GM23248 (cell line): ENCODE data around the gene RASA2. TPM values are rescaled to one million over a fixed set of nuclear protein-coding genes. Genes with fewer than 3 reads are reported as not detected.

Source experiments
- DNase-seq: peaks from one replicate; pipeline ENCODE4 v3.0.0-alpha.2; 2015
- H2AFZ ChIP-seq: fragments of 200-600 bp; sonication (generic); 2 replicates; pipeline ENCODE4 v1.6.1; 2016; ENCODE audit warnings: antibody characterized with exemption
- H3F3A ChIP-seq: fragments of 200-600 bp; sonication (generic); 2 replicates; pipeline ENCODE4 v1.6.1; 2016; ENCODE audit warnings: mild to moderate bottlenecking, antibody characterized with exemption, mixed run types; ENCODE audit not compliant: insufficient read depth
- H3K27ac ChIP-seq: fragments of 200-600 bp; sonication (generic); 2 replicates; pipeline ENCODE4 v1.5.1; 2016; ENCODE audit warnings: mild to moderate bottlenecking
- H3K27me3 ChIP-seq: fragments of 200-600 bp; sonication (generic); replicated peaks from 2 replicates; pipeline ENCODE4 v1.6.1; 2016; ENCODE audit warnings: mild to moderate bottlenecking; ENCODE audit not compliant: insufficient read depth
- H3K36me3 ChIP-seq: fragments of 200-600 bp; sonication (generic); 2 replicates; pipeline ENCODE4 v1.6.1; 2016; ENCODE audit warnings: low read depth, mild to moderate bottlenecking
- H3K4me1 ChIP-seq: fragments of 200-600 bp; sonication (generic); 2 replicates; pipeline ENCODE4 v1.6.1; 2016; ENCODE audit warnings: mild to moderate bottlenecking; ENCODE audit not compliant: insufficient read depth
- H3K4me2 ChIP-seq: fragments of 200-600 bp; sonication (generic); one replicate; pipeline ENCODE4 v1.6.1; 2016; ENCODE audit warnings: mild to moderate bottlenecking; ENCODE audit not compliant: unreplicated experiment
- H3K4me3 ChIP-seq: fragments of 200-600 bp; sonication (generic); 2 replicates; pipeline ENCODE4 v1.5.1; 2016; ENCODE audit warnings: mild to moderate bottlenecking
- H3K79me2 ChIP-seq: fragments of 200-600 bp; sonication (generic); 2 replicates; pipeline ENCODE4 v1.6.1; 2016; ENCODE audit warnings: mild to moderate bottlenecking; ENCODE audit not compliant: insufficient read depth
- H3K9ac ChIP-seq: fragments of 200-600 bp; sonication (generic); 2 replicates; pipeline ENCODE4 v1.6.1; 2016; ENCODE audit warnings: mild to moderate bottlenecking
- H3K9me2 ChIP-seq: fragments of 200-600 bp; sonication (generic); 2 replicates; pipeline ENCODE4 v1.6.1; 2016; ENCODE audit warnings: mixed run types, mild to moderate bottlenecking, moderate library complexity; ENCODE audit not compliant: insufficient read depth
- H3K9me3 ChIP-seq: fragments of 200-600 bp; sonication (generic); one replicate; pipeline ENCODE4 v1.6.1; 2017; ENCODE audit warnings: low read depth
- H4K20me1 ChIP-seq: fragments of 200-600 bp; sonication (generic); 2 replicates; pipeline ENCODE4 v1.6.0; 2016; ENCODE audit not compliant: insufficient read depth
- EZH2 ChIP-seq: fragments of 200-600 bp; sonication (generic); IDR thresholded peaks from 2 replicates; pipeline ENCODE4 v1.6.1; 2018; ENCODE audit warnings: antibody characterized with exemption, mild to moderate bottlenecking; ENCODE audit not compliant: insufficient read depth, poor library complexity, severe bottlenecking
- EZH2phosphoT487 ChIP-seq: fragments of 200-600 bp; sonication (generic); IDR thresholded peaks from 2 replicates; pipeline ENCODE4 v1.6.1; 2018; ENCODE audit warnings: antibody characterized with exemption, moderate library complexity, mild to moderate bottlenecking, low read depth; ENCODE audit not compliant: insufficient read depth
- WGBS, 2 experiments: methylation state at CpG; one replicate each; pipeline ENCODE4 v1.1.6; 2015 to 2017; ENCODE audit warnings: low lambda C conversion rate in 2 of 2, low coverage in 1 of 2; ENCODE audit errors: missing lambda C conversion rate in 2 of 2; 5-methylcytosine and 5-hydroxymethylcytosine counted together
- in situ Hi-C: fragments of 300-500 bp; cut with MboI; formaldehyde crosslinking; loops from 2 replicates; pipeline ENCODE4 v1.15.0; 2020
- polyA plus RNA-seq: library from polyadenylated mRNA; unstranded; fragments of >200 nt; fragmentation: Nextera tagmentation; extraction: Ambion mirVana; gene quantifications from 2 replicates; pipeline ENCODE4 v1.2.1, GENCODE V29; 2016
- total RNA-seq: library from RNA; depleted of rRNA; stranded (reverse); fragments of >200 nt; shearing (Covaris generic); gene quantifications from 2 replicates; pipeline ENCODE4 v1.2.3, GENCODE V29; 2014

The RASA2 gene
- total and polyA plus RNA-seq, 2 experiments from 2014 or later, result 16.9 to 18.8 TPM

GRCh38 chr3:141454906-141455602 is 31.8 kb upstream of the RASA2 start:
- TF ChIP-seq EZH2 (no peak), EZH2phosphoT487 (no peak)
- DNase-seq, result peak; percentile 92
- peaks cover 45% of the 10 kb centered on the region for H3F3A ChIP-seq
- 75 to 80% methylated on average over 20 of the region's 20 CpGs for WGBS, 2 experiments
- H3K36me3 ChIP-seq, result no peaks in the 10 kb centered on the region
- no peaks in the 10 kb centered on the region for H3K9me3 ChIP-seq
- no peaks in the 10 kb centered on the region for H3K9me2 ChIP-seq
- H3K27ac ChIP-seq, result peak overlapping the region; percentile 96
- H3K4me3 ChIP-seq, result peak overlapping the region; percentile 48
- H2AFZ ChIP-seq, result peak overlapping the region; percentile 2; the same call in 1 of the 2 replicates
- H4K20me1 ChIP-seq, result no peaks in the 10 kb centered on the region
- H3K4me2 ChIP-seq, result peak overlapping the region; percentile 78
- H3K4me1 ChIP-seq, result peaks cover 47% of the 10 kb centered on the region
- in situ Hi-C loops, result loop anchor here (5.0 to 25.0 kb wide), 3 partner anchors 93 to 140 kb away; no protein-coding TSS in a partner anchor
- H3K27me3 ChIP-seq, result no peaks in the 10 kb centered on the region
- H3K9ac ChIP-seq, result peak overlapping the region; percentile 81
- H3K79me2 ChIP-seq, result no peaks in the 10 kb centered on the region

GRCh38 chr3:141455603-141456300 is 31.1 kb upstream of the RASA2 start:
- Histone ChIP-seq H3K9me2 (no peaks in the 10 kb centered on the region), H4K20me1 (no peaks in the 10 kb centered on the region), H3K79me2 (no peaks in the 10 kb centered on the region), H3K27me3 (no peaks in the 10 kb centered on the region), H3K4me2 (peak overlapping the region; percentile 78), H3K4me3 (peak overlapping the region; percentile 48), H3F3A (peaks cover 44% of the 10 kb centered on the region), H3K36me3 (no peaks in the 10 kb centered on the region), H3K9me3 (no peaks in the 10 kb centered on the region), H3K27ac (peak overlapping the region; percentile 96), H3K9ac (peak overlapping the region; percentile 81), H3K4me1 (peaks cover 47% of the 10 kb centered on the region), H2AFZ (peak overlapping the region; percentile 54)
- TF ChIP-seq EZH2 (no peak), EZH2phosphoT487 (0 out of 2 replicates have a peak, but pooled peaks have one; percentile 52)
- peak; percentile 40 for DNase-seq
- 37% methylated on average over 18 of the region's 18 CpGs for WGBS, 2 experiments
- in situ Hi-C loops, result loop anchor here (10.0 to 25.0 kb wide), 2 partner anchors 107 to 141 kb away; no protein-coding TSS in a partner anchor

GRCh38 chr3:141456301-141456625 is 30.6 kb upstream of the RASA2 start:
- H3K4me3 ChIP-seq, result peak overlapping the region; percentile 48
- peaks cover 40% of the 10 kb centered on the region for H3F3A ChIP-seq
- H2AFZ ChIP-seq, result peak overlapping the region; percentile 54
- peak overlapping the region; percentile 96 for H3K27ac ChIP-seq
- H3K9ac ChIP-seq, result peak overlapping the region; percentile 81
- peak; percentile 99 for DNase-seq
- peaks cover 47% of the 10 kb centered on the region for H3K4me1 ChIP-seq
- no peaks in the 10 kb centered on the region for H4K20me1 ChIP-seq
- no peaks in the 10 kb centered on the region for H3K27me3 ChIP-seq
- TF ChIP-seq EZH2 (no peak), EZH2phosphoT487 (no peak)
- 0 to 2% methylated on average over 11 of the region's 11 CpGs for WGBS, 2 experiments
- H3K4me2 ChIP-seq, result peak overlapping the region; percentile 78
- no peaks in the 10 kb centered on the region for H3K9me3 ChIP-seq
- H3K9me2 ChIP-seq, result no peaks in the 10 kb centered on the region
- H3K36me3 ChIP-seq, result no peaks in the 10 kb centered on the region
- in situ Hi-C loops, result loop anchor here (10.0 to 25.0 kb wide), 2 partner anchors 106 to 141 kb away; no protein-coding TSS in a partner anchor
- no peaks in the 10 kb centered on the region for H3K79me2 ChIP-seq

GRCh38 chr3:141457624-141458236 is 29.1 kb upstream of the RASA2 start:
- Histone ChIP-seq H3K27ac (peak overlapping the region; percentile 96), H3K9ac (peak overlapping the region; percentile 81; the same call in 1 of the 2 replicates), H3K36me3 (no peaks in the 10 kb centered on the region), H3K27me3 (no peaks in the 10 kb centered on the region), H3K9me3 (no peaks in the 10 kb centered on the region), H2AFZ (peak overlapping the region; percentile 8; the same call in 1 of the 2 replicates), H3F3A (peaks cover 33% of the 10 kb centered on the region), H3K4me3 (no peak overlapping the region), H3K4me1 (peaks cover 42% of the 10 kb centered on the region), H3K9me2 (no peaks in the 10 kb centered on the region), H3K79me2 (no peaks in the 10 kb centered on the region), H3K4me2 (peak overlapping the region; percentile 78), H4K20me1 (no peaks in the 10 kb centered on the region)
- WGBS, 2 experiments, result 63% methylated on average over 3 of the region's 3 CpGs
- in situ Hi-C loops, result loop anchor here (10.0 to 25.0 kb wide), 2 partner anchors 105 to 143 kb away; no protein-coding TSS in a partner anchor
- peak; percentile 52 for DNase-seq
- TF ChIP-seq EZH2 (no peak), EZH2phosphoT487 (no peak)
